Sigmoid colon (tissue), 7 donors: Measurements from ENCODE around the gene CYP2F1. TPM values are rescaled to one million over a fixed set of nuclear protein-coding genes. Genes with fewer than 3 reads are reported as not detected.
"Not testable (repeated sequence)": the region's sequence is repeated elsewhere in the genome, so short reads cannot be mapped to it uniquely, and the experiment has no call there.

Experiments
- DNase-seq: peaks from one replicate; pipeline ENCODE4 v3.0.0-alpha.2; 2019
- H3K27ac ChIP-seq, 4 donors: fragments of 200-600 bp; sonication (generic); one replicate each; pipeline ENCODE4 v1.5.1; 2016 to 2019; ENCODE audit warnings: mild to moderate bottlenecking in 1 of 4
- H3K27me3 ChIP-seq, 3 donors: fragments of 200-600 bp; sonication (generic); one replicate each; pipeline ENCODE4 v1.5.1; 2019; ENCODE audit warnings: mild to moderate bottlenecking in 1 of 3
- H3K36me3 ChIP-seq, 4 donors: fragments of 200-600 bp; sonication (generic); one replicate each; pipeline ENCODE4 v1.5.1; 2016 to 2019
- H3K4me1 ChIP-seq, 4 donors: fragments of 200-600 bp; sonication (generic); one replicate each; pipeline ENCODE4 v1.5.1; 2017 to 2019
- H3K4me3 ChIP-seq, 4 donors: fragments of 200-600 bp; sonication (generic); one replicate each; pipeline ENCODE4 v1.5.1; 2017 to 2019; ENCODE audit warnings: mild to moderate bottlenecking in 2 of 4, moderate library complexity in 1 of 4
- H3K9me3 ChIP-seq, 4 donors: fragments of 200-600 bp in 3 of 4; sonication (generic) in 3 of 4; one replicate each; pipeline versions ENCODE4 v1.5.1 to v1.6.1; 2013 to 2019
- CTCF ChIP-seq, 4 experiments: fragments of 450-650 bp in 3 of 4; fragments of 200-600 bp in 1 of 4; IDR thresholded peaks; one replicate each; pipeline ENCODE4 v1.5.1; 2016 to 2019; ENCODE audit warnings: antibody characterized with exemption in 4 of 4, mild to moderate bottlenecking in 3 of 4, moderate library complexity in 2 of 4
- EP300 ChIP-seq, 4 donors: sonication (generic); formaldehyde crosslinking; IDR thresholded peaks; one replicate each; pipeline ENCODE4 v1.6.1; 2017; ENCODE audit warnings: antibody characterized with exemption in 4 of 4
- POLR2A ChIP-seq, 2 donors: fragments of 450-650 bp; IDR thresholded peaks; one replicate each; pipeline ENCODE4 v1.6.1; 2016; ENCODE audit warnings: antibody characterized with exemption in 2 of 2, mild to moderate bottlenecking in 2 of 2, moderate library complexity in 2 of 2
- POLR2AphosphoS5 ChIP-seq, 4 donors: sonication (generic); formaldehyde crosslinking; IDR thresholded peaks; one replicate each; pipeline ENCODE4 v1.6.1; 2017; ENCODE audit warnings: antibody characterized with exemption in 4 of 4
- WGBS, 2 donors: extraction: QIAGEN DNeasy Blood & Tissue Kit; methylation state at CpG; one replicate each; pipeline ENCODE4 v1.1.7; 2013; 5-methylcytosine and 5-hydroxymethylcytosine counted together
- intact Hi-C: fragments of 100-400 bp; cut with DNase I; formaldehyde crosslinking; loops from one replicate; pipeline ENCODE4 v1.15.1; 2023
- polyA plus RNA-seq, 3 donors: library from polyadenylated mRNA; stranded (reverse); fragments of 200-250 nt; gene quantifications; one replicate each; pipeline ENCODE4 v1.2.3, GENCODE V29; 2013
- total RNA-seq, 4 donors: library from RNA; depleted of rRNA; stranded (reverse); fragments of >200 nt; gene quantifications; one replicate each; pipeline ENCODE4 v1.1.0, GENCODE V29; 2016
- donor health status: healthy with polysubstance abuse.
- donor health status: Bipolar disorder and iron deficiency.
- donor health status: healthy.

Gene CYP2F1
- total and polyA plus RNA-seq, 7 donors, result not detected

DNA sequence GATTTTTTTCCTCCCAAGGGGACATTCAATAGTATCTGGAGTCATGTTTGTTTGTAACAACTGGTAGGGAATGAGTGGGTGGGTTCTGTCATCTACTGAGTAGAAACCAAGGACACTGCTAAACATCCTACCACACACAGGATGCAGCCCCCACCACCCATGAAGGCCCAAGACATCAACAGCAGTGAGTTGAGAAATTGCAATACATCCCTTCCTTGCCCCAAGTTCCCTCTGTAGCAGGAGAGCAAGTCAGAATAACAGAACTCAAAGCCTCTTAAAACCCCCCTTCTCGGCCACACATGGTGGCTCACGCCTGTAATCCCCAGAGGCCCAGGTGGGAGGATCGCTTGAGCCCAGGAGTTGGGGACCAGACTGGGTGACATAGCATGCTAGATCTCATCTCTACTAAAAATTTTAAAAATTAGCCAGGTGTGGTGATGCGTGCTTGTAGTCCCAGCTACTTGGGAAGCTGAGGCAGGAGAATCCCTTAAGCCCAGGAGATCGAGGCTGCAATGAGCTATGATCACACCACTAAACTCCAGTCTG is 2.4 kb upstream of the CYP2F1 start:
- DNase-seq, result no peak
- no peaks in the 10 kb centered on the region for H3K27me3 ChIP-seq
- no peaks in the 10 kb centered on the region for H3K9me3 ChIP-seq
- H3K27ac ChIP-seq, result no peak overlapping the region
- no peaks in the 10 kb centered on the region for H3K4me1 ChIP-seq
- no peak for TF ChIP-seq CTCF (IDR thresholded peaks at IDR 0.05)
- no peak for TF ChIP-seq EP300 (IDR thresholded peaks at IDR 0.05)
- no peak for TF ChIP-seq POLR2AphosphoS5 (IDR thresholded peaks at IDR 0.05)
- TF ChIP-seq POLR2A (IDR thresholded peaks at IDR 0.05), result no peak
- 86 to 96% methylated on average over 5 of the region's 5 CpGs for WGBS, 2 donors
- no peak overlapping the region for H3K4me3 ChIP-seq
- H3K36me3 ChIP-seq, result no peaks in the 10 kb centered on the region
- intact Hi-C loops, result no loop called here

- TF ChIP-seq POLR2A (IDR thresholded peaks at IDR 0.05) (no peak), POLR2AphosphoS5 (IDR thresholded peaks at IDR 0.05) (no peak), EP300 (IDR thresholded peaks at IDR 0.05) (no peak), CTCF (IDR thresholded peaks at IDR 0.05) (no peak)
- Histone ChIP-seq H3K27me3 (no peaks in the 10 kb centered on the region), H3K9me3 (no peaks in the 10 kb centered on the region), H3K4me3 (no peak overlapping the region), H3K4me1 (no peaks in the 10 kb centered on the region), H3K27ac (no peak overlapping the region), H3K36me3 (no peaks in the 10 kb centered on the region)
- no peak for DNase-seq
- WGBS, 2 donors, result 79 to 81% methylated on average over 7 of the region's 7 CpGs
- intact Hi-C loops, result no loop called here
These were observed 1.4 kb upstream of the CYP2F1 start for GRCh38 chr19:41112728-41113290.

DNA sequence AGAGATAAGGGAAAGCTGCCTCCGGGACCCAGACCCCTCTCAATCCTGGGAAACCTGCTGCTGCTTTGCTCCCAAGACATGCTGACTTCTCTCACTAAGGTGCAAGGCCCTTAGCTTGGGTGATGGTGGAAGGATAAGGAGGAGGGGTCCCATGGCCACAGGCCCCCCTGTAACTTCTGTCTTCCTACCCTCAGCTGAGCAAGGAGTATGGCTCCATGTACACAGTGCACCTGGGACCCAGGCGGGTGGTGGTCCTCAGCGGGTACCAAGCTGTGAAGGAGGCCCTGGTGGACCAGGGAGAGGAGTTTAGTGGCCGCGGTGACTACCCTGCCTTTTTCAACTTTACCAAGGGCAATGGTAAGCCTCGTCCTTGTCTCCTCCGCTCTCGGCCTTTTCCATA is 2.0 kb downstream of the CYP2F1 start:
- WGBS, 2 donors, result 89 to 93% methylated on average over 8 of the region's 8 CpGs
- TF ChIP-seq CTCF (IDR thresholded peaks at IDR 0.05) (no peak), EP300 (IDR thresholded peaks at IDR 0.05) (no peak), POLR2A (IDR thresholded peaks at IDR 0.05) (no peak), POLR2AphosphoS5 (IDR thresholded peaks at IDR 0.05) (no peak)
- H3K4me1 ChIP-seq, result no peaks in the 10 kb centered on the region
- intact Hi-C loops, result no loop called here
- H3K27me3 ChIP-seq, result no peaks in the 10 kb centered on the region
- H3K27ac ChIP-seq, result no peak overlapping the region
- no peaks in the 10 kb centered on the region for H3K9me3 ChIP-seq
- no peak for DNase-seq
- no peaks in the 10 kb centered on the region for H3K36me3 ChIP-seq
- H3K4me3 ChIP-seq, result no peak overlapping the region

- H3K4me1 ChIP-seq, H3K27me3 ChIP-seq, H3K9me3 ChIP-seq, DNase-seq, intact Hi-C loops, H3K4me3 ChIP-seq, H3K36me3 ChIP-seq, H3K27ac ChIP-seq: not testable (repeated sequence)
- 74 to 89% methylated on average over 38 of the region's 41 CpGs for WGBS, 2 donors
These were observed 7.0 kb downstream of the CYP2F1 start for GRCh38 chr19:41120929-41121911.

- intact Hi-C loops, H3K27me3 ChIP-seq, H3K9me3 ChIP-seq, DNase-seq, H3K4me1 ChIP-seq, H3K27ac ChIP-seq, H3K4me3 ChIP-seq, H3K36me3 ChIP-seq: not testable (repeated sequence)
- 90 to 92% methylated on average over 13 of the region's 13 CpGs for WGBS, 2 donors
These were observed 8.6 kb downstream of the CYP2F1 start for GRCh38 chr19:41122846-41123245.
